ENCODE data around the gene SPAG5.

DNA sequence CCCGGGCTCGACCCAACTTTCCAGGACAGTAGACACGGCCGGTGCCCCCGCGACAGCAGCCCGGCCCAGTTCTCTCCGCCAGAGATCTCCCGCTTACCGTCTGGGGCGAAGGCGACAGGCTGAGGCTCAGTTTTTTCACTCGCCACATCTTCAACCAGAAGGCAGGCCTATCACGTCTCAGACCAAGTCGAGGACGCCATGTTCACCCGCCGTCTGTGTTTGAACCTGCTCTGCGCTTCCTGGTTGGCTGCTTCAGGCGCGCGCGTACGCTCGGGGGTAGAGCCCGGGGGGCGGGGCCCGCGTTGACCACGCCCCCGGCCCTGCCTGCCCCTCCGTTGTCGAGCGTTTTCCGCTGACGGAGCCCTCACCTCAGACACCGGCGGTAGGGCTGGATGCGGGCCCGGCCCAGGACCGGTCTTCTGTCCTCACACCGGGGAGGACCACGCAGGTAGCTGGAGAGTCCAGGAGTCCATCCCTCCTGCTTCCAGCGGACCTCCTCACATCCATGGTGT, at the start of gene SPAG5:
- TF ChIP-seq POLR2A (IDR thresholded peaks at IDR 0.05): peak; percentile 88
- TF ChIP-seq, protein P1, sequence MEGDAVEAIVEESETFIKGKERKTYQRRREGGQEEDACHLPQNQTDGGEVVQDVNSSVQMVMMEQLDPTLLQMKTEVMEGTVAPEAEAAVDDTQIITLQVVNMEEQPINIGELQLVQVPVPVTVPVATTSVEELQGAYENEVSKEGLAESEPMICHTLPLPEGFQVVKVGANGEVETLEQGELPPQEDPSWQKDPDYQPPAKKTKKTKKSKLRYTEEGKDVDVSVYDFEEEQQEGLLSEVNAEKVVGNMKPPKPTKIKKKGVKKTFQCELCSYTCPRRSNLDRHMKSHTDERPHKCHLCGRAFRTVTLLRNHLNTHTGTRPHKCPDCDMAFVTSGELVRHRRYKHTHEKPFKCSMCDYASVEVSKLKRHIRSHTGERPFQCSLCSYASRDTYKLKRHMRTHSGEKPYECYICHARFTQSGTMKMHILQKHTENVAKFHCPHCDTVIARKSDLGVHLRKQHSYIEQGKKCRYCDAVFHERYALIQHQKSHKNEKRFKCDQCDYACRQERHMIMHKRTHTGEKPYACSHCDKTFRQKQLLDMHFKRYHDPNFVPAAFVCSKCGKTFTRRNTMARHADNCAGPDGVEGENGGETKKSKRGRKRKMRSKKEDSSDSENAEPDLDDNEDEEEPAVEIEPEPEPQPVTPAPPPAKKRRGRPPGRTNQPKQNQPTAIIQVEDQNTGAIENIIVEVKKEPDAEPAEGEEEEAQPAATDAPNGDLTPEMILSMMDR (IDR thresholded peaks at IDR 0.05): no peak

Data from prostate gland (tissue), 2 donors.